Endothelial cell of umbilical vein (primary cell): ENCODE measurements around the gene GAK. TPM values are rescaled to one million over a fixed set of nuclear protein-coding genes. Genes with fewer than 3 reads are reported as not detected.
"Not testable (repeated sequence)": the region's sequence is repeated elsewhere in the genome, so short reads cannot be mapped to it uniquely, and the experiment has no call there.

ENCODE experiments used
- BruUV-seq: library from RNA; stranded (reverse); fragments of 400-500 nt; replicated peaks from 2 replicates; lab custom pipeline; 2021; lab: Mats Ljungman, UMichigan
- CTCF ChIA-PET: fragments of 300-600, 350-600 bp; sonication (Branson Sonifier 250); formaldehyde crosslinking; loops from one replicate; lab custom pipeline; 2021; ENCODE audit warnings: antibody characterized with exemption, inconsistent platforms; lab: Charles Lee
- POLR2A ChIA-PET: fragments of 300-600, 350-600 bp; sonication (Branson Sonifier 250); formaldehyde crosslinking; loops from one replicate; lab custom pipeline; 2021; ENCODE audit warnings: antibody characterized with exemption, inconsistent platforms; lab: Charles Lee
- DNase-seq: peaks from one replicate; pipeline ENCODE4 v3.0.0-alpha.2; 2011; ENCODE audit warnings: low read depth, low spot score
- FAIRE-seq: peaks from 2 replicates; lab custom pipeline; 2011; peaks lifted over from hg19 to GRCh38; lab: Jason Lieb, UNC
- H2AFZ ChIP-seq: 2 replicates; pipeline ENCODE4 v1.6.0; 2012; ENCODE audit warnings: low read depth, low read length, control low read depth, inconsistent platforms
- H3K27ac ChIP-seq: 2 replicates; pipeline ENCODE4 v1.5.1; 2011; ENCODE audit warnings: low read depth, mild to moderate bottlenecking, control low read depth, low read length, moderate library complexity; ENCODE audit not compliant: insufficient read depth
- H3K27me3 ChIP-seq, 2 experiments: 2 replicates each; pipeline versions ENCODE4 v1.6.0 to v1.6.1; 2011; ENCODE audit warnings: low read length in 2 of 2, mixed read lengths in 1 of 2; ENCODE audit not compliant: control insufficient read depth in 2 of 2, insufficient read depth in 2 of 2
- H3K36me3 ChIP-seq, 2 experiments: 2 replicates in 1 of 2; 3 replicates in 1 of 2; pipeline ENCODE4 v1.5.1; 2011; ENCODE audit warnings: low read length in 2 of 2, mild to moderate bottlenecking in 1 of 2, moderate library complexity in 1 of 2; ENCODE audit not compliant: control insufficient read depth in 2 of 2, insufficient read depth in 2 of 2; ENCODE audit errors: extremely low read depth in 1 of 2
- H3K4me1 ChIP-seq: 3 replicates; pipeline ENCODE4 v1.5.1; 2011; ENCODE audit warnings: mild to moderate bottlenecking, low read length; ENCODE audit not compliant: control insufficient read depth, insufficient read depth; ENCODE audit errors: extremely low read depth
- H3K4me2 ChIP-seq: 2 replicates; pipeline ENCODE4 v1.6.1; 2011; ENCODE audit warnings: low read length, control low read depth, mixed read lengths; ENCODE audit not compliant: insufficient read depth
- H3K4me3 ChIP-seq, 3 experiments: fragments of 200-600 bp in 1 of 3; sonication (generic), shearing (Covaris generic) in 1 of 3; replicated peaks in 1 of 3; 2 replicates each; pipeline ENCODE4 v1.5.1; 2011 to 2016; ENCODE audit warnings: control low read depth in 3 of 3, low read length in 3 of 3, mild to moderate bottlenecking in 2 of 3, inconsistent platforms in 1 of 3, low read depth in 1 of 3, moderate library complexity in 1 of 3; ENCODE audit not compliant: insufficient read depth in 1 of 3
- H3K79me2 ChIP-seq: 2 replicates; pipeline ENCODE4 v1.6.0; 2012; ENCODE audit warnings: low read length, inconsistent platforms; ENCODE audit not compliant: control insufficient read depth, insufficient read depth
- H3K9ac ChIP-seq: replicated peaks from 2 replicates; pipeline ENCODE3; 2011; ENCODE audit warnings: low read length, control low read depth; ENCODE audit not compliant: insufficient read depth; ENCODE audit errors: extremely low read depth
- H3K9me1 ChIP-seq: replicated peaks from 3 replicates; pipeline ENCODE4 v1.6.0; 2011; ENCODE audit warnings: mild to moderate bottlenecking, low read length; ENCODE audit not compliant: control insufficient read depth, insufficient read depth; ENCODE audit errors: extremely low read depth
- H3K9me3 ChIP-seq: replicated peaks from 2 replicates; pipeline ENCODE4 v1.5.1; 2012; ENCODE audit warnings: low read length, inconsistent platforms; ENCODE audit not compliant: control insufficient read depth, insufficient read depth
- H4K20me1 ChIP-seq: replicated peaks from 2 replicates; pipeline ENCODE3; 2011; ENCODE audit warnings: mild to moderate bottlenecking, low read length; ENCODE audit not compliant: control insufficient read depth, insufficient read depth; ENCODE audit errors: extremely low read depth
- CTCF ChIP-seq, 2 donors: IDR thresholded peaks; 1 replicate in 1 of 2; 2 replicates in 1 of 2; pipeline ENCODE4 v1.5.1; 2011; ENCODE audit warnings: low read length in 2 of 2, mild to moderate bottlenecking in 2 of 2, moderate library complexity in 2 of 2, control low read depth in 1 of 2, inconsistent platforms in 1 of 2, low read depth in 1 of 2; ENCODE audit not compliant: insufficient read depth in 1 of 2; ENCODE audit errors: extremely low read depth in 1 of 2
- EZH2 ChIP-seq: IDR thresholded peaks from 2 replicates; pipeline ENCODE4 v1.6.1; 2012; ENCODE audit warnings: borderline replicate concordance, low read depth, mild to moderate bottlenecking, moderate library complexity, low read length, inconsistent platforms; ENCODE audit not compliant: severe bottlenecking
- FOS ChIP-seq: IDR thresholded peaks from 2 replicates; pipeline ENCODE4 v1.6.1; 2011; ENCODE audit warnings: mild to moderate bottlenecking, low read length, moderate library complexity, borderline replicate concordance; ENCODE audit not compliant: insufficient read depth
- GATA2 ChIP-seq: IDR thresholded peaks from 2 replicates; pipeline ENCODE4 v1.7.0; 2011; ENCODE audit warnings: low read depth, mild to moderate bottlenecking, moderate library complexity, mixed read lengths, low read length; ENCODE audit not compliant: insufficient read length, insufficient read depth
- JUN ChIP-seq: IDR thresholded peaks from 2 replicates; pipeline ENCODE4 v1.6.1; 2011; ENCODE audit warnings: borderline replicate concordance, low read depth; ENCODE audit not compliant: insufficient read length, insufficient read depth
- MYC ChIP-seq: IDR thresholded peaks from one replicate; pipeline ENCODE4 v1.6.1; 2011; ENCODE audit warnings: mild to moderate bottlenecking, low read depth, low read length
- POLR2A ChIP-seq: IDR thresholded peaks from 2 replicates; pipeline ENCODE4 v1.6.1; 2012; ENCODE audit warnings: low read depth, mild to moderate bottlenecking, control low read depth, low read length
- POLR2AphosphoS5 ChIP-seq: IDR thresholded peaks from 2 replicates; pipeline ENCODE4 v1.6.1; 2012; ENCODE audit warnings: low read depth, mild to moderate bottlenecking, control low read depth, low read length, moderate library complexity; ENCODE audit not compliant: insufficient read depth
- dilution Hi-C: fragments of 300-500 bp; cut with MboI; formaldehyde crosslinking; loops from one replicate; pipeline ENCODE4 v1.15.0; 2019; ENCODE audit warnings: low sequenced_read_pairs; ENCODE audit not compliant: extremely low pct_ligation_motif_present
- intact Hi-C: fragments of 100-400 bp; cut with micrococcal nuclease; formaldehyde crosslinking; loops from one replicate; pipeline ENCODE4 v1.10.0; 2022
- polyA plus RNA-seq, 4 experiments: library from polyadenylated mRNA; depleted of rRNA in 3 of 4; stranded (reverse) in 3 of 4; unstranded in 1 of 4; fragments of >200 nt; gene quantifications; 2 replicates each; pipeline versions ENCODE4 v1.2.1 to v1.2.3, GENCODE V29; 2011 to 2012; ENCODE audit warnings: missing spikeins in 1 of 4
- total RNA-seq: library from RNA; stranded (reverse); gene quantifications from 2 replicates; pipeline ENCODE4 v1.2.3, GENCODE V29; 2021
- TF ChIP-seq, protein P1 (sequence below): IDR thresholded peaks from 2 replicates; pipeline ENCODE4 v1.6.1; 2011; ENCODE audit not compliant: insufficient read depth, insufficient read length

Gene GAK
- total and polyA plus RNA-seq, 2 donors (not counting 3 experiments of a cell fraction or from before 2014, with no cell fraction given): 49.6 to 109 TPM

- Histone ChIP-seq H3K4me1 (no peaks in the 10 kb centered on the region), H3K27ac (no peak overlapping the region), H3K4me3 (no peak overlapping the region), H4K20me1 (no peaks in the 10 kb centered on the region), H3K36me3 (no peaks in the 10 kb centered on the region), H3K9me1 (no peaks in the 10 kb centered on the region), H3K4me2 (no peak overlapping the region), H3K79me2 (no peaks in the 10 kb centered on the region), H2AFZ (no peak overlapping the region), H3K27me3 (no peaks in the 10 kb centered on the region), H3K9ac (no peak overlapping the region), H3K9me3 (no peaks in the 10 kb centered on the region)
- TF ChIP-seq JUN (no peak), GATA2 (no peak), CTCF (IDR thresholded peaks at IDR 0.05; ENCODE audit: extremely low read depth in 1 of 2, insufficient read depth in 1 of 2, low read depth in 1 of 2, low read length in 2 of 2) (no peak), EZH2 (no peak), POLR2AphosphoS5 (no peak), POLR2A (no peak), FOS (no peak), MYC (no peak)
- TF ChIP-seq, protein P1, sequence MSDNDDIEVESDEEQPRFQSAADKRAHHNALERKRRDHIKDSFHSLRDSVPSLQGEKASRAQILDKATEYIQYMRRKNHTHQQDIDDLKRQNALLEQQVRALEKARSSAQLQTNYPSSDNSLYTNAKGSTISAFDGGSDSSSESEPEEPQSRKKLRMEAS: no peak
- DNase-seq: no peak
- dilution Hi-C loops (no loop called here), intact Hi-C loops (no loop called here)
- ChIA-PET POLR2A (no interaction called here), CTCF (no interaction called here)
- no TSS peak for BruUV-seq
- no peak for FAIRE-seq
Observed at GRCh38 chr4:945274-946102, 13.4 kb upstream of the GAK start.

DNA sequence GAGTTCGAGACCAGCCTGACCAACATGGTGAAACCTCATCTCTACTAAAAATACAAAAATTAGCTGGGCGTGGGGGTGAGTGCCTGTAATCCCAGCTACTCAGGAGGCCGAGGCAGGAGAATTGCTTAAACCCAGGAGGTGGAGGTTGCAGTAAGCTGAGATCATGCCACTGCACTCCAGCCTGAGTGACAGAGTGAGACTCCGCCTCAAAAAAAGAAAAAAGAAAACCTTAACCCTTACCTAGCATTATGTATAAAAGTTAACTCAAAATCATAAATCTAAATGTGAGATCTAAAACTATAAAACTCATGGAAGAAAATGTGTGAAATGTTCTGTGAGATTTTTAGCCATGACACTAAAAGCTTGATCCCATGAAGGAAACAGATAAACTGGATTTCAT, 7.4 kb upstream of the GAK start:
- POLR2A ChIA-PET: not testable (repeated sequence)

More for the DNA sequence above, 7.4 kb upstream of the GAK start:
- H3K9ac ChIP-seq, H3K4me3 ChIP-seq, H2AFZ ChIP-seq, H3K4me2 ChIP-seq, DNase-seq, BruUV-seq, H3K4me1 ChIP-seq, dilution Hi-C loops, H4K20me1 ChIP-seq, H3K27me3 ChIP-seq, H3K9me3 ChIP-seq, intact Hi-C loops, H3K9me1 ChIP-seq, H3K79me2 ChIP-seq, FAIRE-seq, H3K27ac ChIP-seq, H3K36me3 ChIP-seq: not testable (repeated sequence)
- CTCF ChIA-PET: interaction anchor here (1.5 kb wide), 1 partner anchor 10 kb away, joined by 3 read pairs; no protein-coding TSS in a partner anchor
